Sciatic nerve (tissue), 2 donors: Measurements from ENCODE around the gene KIF6. TPM values are rescaled to one million over a fixed set of nuclear protein-coding genes. Genes with fewer than 3 reads are reported as not detected.
A peak's percentile ranks its signal among the peaks of the same experiment; 100 is the strongest.

Source experiments
- ATAC-seq: fragments of 200-7000 bp; cut with Tn5 transposase; one replicate; pipeline ENCODE4 v1.9.1; 2020; ENCODE audit warnings: mild to moderate bottlenecking, moderate library complexity
- DNase-seq: peaks from one replicate; pipeline ENCODE4 v3.0.0-alpha.2; 2020; ENCODE audit warnings: low spot score
- intact Hi-C: fragments of 100-400 bp; cut with DNase I; formaldehyde crosslinking; loops from one replicate; pipeline ENCODE4 v1.14.2; 2022
- total RNA-seq: library from RNA; stranded (reverse); fragmentation: NEBNext Ultra II Directional; extraction: Animal tissue kit (Norgen Biotek cat#: 25700); gene quantifications from one replicate; pipeline ENCODE4 v1.2.1, GENCODE V29; 2021
- donor health status: DM: no; HTN: no; CAD: no.
- donor health status: DM: no; HTN: no; CAD: no.

Gene KIF6
- total RNA-seq, 1 donor from 2014 or later = 0.53 TPM

DNA sequence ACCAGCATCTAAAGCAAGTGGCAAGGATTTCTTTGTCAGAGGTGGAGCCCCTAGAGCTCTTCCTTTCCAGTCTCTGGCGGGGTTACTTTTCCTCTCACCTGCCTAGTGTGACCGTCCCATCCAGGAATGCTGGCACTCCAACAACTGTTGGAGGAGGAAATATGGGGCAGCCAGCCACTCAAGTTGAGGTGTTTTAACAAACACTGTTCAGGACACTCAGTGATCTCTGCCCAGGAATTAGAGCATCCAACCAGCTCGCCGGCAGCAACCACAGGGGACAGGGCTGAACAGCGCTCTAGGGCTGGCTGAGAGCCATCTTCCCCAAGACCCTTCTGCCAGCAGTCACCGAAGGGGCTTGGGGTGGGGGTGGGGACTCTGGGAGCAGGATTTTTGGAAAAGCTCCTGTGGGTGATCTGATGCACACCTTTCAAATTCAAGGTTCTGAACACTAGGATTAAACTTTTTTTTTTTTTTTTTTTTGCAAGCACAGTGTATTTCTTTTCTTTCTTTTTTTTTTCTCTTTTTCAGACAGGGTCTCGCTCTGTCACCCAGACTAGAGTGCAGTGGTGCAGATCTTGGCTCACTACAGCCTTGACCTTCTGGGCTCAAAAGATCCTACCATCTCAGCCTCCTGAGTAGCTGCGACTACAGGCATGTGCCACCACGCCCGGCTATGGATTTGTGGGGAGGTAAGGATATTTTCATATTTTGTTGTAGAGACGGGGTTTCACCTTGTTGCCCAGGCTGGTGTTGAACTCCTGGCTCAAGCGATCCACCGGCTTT is 374.3 kb downstream of the KIF6 start:
- intact Hi-C loops = no loop called here
- ATAC-seq (no peak), DNase-seq (no peak)

GRCh38 chr6:39348740-39349139 is 376.5 kb downstream of the KIF6 start:
- ATAC-seq = no peak
- intact Hi-C loops = no loop called here
- no peak for DNase-seq

- ATAC-seq = peak; percentile 72
- intact Hi-C loops = no loop called here
- peak; percentile 86 for DNase-seq
These were observed 377.2 kb downstream of the KIF6 start for GRCh38 chr6:39347906-39348585.

DNA sequence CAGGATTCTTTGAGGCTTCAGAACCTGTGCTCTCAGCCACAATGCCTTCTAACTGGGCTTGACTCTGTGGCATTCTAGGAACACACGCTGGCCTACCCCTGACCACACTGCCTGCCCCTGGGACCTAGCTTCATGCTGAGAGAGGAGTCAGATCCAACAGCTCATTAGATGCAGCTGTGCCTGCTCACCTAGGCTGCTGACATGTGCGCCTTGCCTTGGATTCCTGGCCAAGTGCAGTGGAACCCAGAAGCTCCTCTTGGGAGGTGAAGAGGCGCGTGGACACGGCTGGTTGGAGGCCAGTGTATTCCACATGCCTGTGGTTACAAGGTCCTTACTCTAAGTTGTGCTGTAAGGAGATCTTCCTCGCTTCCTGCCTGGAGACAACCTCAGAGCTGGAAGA is 378.0 kb downstream of the KIF6 start:
- DNase-seq = no peak
- peak; percentile 25 for ATAC-seq
- intact Hi-C loops = no loop called here

DNA sequence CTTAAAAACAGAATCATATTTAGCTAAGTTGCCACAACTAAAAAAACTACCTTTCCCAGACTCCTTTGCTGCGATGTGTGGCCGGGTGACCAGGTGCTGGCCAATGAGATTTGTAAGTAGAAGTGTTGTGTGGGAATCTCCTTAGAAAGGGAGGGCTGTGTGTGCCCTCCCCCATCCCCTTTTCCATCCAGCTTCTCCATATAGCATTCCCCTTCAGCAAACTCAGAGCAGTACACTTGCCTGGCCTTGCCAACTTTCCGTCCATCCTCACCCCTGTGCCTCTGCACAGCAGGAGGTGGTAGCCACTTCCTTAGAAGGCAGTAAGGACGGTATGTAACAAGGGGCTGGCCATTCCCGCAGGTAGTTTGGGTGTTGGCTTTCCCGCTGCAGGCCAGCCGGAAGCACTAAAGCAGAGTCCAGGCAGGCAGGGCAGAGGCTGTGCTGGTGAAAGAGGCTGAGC is 380.4 kb downstream of the KIF6 start:
- intact Hi-C loops = no loop called here
- ATAC-seq (no peak), DNase-seq (no peak)

DNA sequence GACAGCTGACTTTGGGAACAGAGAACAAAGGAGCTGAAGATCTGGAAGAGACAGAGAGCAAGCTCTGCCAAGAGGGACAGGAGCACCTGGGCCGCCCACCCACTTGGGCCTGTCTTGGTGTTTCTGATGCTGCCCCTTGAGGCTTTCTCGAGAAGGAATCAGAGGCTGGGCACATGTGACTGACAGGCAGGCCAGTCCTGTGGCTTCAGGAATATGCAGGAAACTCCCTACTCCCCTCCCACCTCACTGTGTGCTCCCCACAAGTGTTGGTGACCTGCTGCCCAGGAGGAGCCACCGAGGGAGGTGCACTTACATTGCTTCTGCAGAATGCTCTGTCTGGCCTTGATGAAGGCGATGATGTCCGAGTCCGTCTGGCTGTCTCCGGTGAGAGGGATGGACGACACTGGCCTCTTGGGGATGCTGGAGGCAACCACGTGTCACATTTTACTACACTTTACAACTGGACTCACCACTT is 381.8 kb downstream of the KIF6 start:
- DNase-seq (no peak), ATAC-seq (no peak)
- intact Hi-C loops = no loop called here

GRCh38 chr6:39342692-39343395 is 382.4 kb downstream of the KIF6 start:
- intact Hi-C loops = no loop called here
- DNase-seq = no peak
- peak; percentile 65 for ATAC-seq

GRCh38 chr6:39341937-39342336 is 383.3 kb downstream of the KIF6 start:
- DNase-seq = no peak
- no peak for ATAC-seq
- intact Hi-C loops = no loop called here

DNA sequence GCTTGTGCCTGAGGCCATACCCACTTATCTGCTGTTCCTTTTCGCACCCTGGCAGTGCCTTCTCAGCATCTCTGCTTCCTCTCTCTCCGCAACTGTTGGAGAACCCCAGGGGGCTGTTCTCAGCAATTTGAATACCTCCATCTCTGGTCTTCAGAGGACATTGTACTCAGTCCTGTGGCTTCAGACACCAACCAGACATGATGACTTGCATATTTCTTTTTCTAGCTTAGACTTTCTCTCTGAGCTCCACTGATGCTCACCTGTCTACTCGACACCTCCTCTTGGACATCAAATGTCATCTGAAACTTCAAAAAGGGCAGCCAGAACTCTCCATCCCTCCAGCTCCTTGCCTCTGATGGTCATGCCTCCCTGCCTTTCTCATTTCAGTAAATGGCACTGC is 383.9 kb downstream of the KIF6 start:
- DNase-seq (no peak), ATAC-seq (no peak)
- intact Hi-C loops = no loop called here

DNA sequence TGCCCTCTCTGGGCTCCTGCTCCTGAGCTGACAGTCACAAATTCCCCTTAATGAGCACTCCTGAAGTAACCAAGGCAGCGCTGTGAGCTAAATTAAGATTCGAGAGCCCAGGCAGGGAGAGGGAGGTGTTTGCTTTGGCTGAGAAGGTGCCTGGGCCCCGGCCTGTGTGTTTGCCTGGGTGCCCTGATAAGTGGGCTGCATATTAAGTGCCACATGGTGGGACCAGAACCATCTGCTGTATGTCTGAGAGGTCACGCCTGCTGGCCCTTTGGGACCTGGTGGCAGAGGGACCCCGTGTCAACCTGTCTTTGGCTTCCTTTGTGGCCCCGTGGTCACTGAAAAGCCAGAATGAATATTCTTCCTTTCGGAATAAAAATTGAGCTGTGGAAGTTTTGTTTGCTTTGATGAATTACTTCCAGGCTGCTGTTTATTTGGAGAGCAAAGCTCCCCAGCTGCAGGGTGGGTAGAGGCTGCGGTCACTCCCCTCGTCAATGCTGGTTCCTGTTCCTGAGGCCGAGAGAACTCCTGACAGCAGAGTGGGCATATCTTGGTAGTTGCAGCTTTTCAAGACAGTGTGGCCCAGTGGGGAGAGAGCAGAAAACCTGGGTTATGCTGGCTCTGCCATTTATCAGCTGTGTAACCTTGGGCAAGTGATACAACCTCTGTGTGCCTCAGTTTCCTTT is 385.2 kb downstream of the KIF6 start:
- intact Hi-C loops = no loop called here
- ATAC-seq (peak; percentile 64), DNase-seq (no peak)

DNA sequence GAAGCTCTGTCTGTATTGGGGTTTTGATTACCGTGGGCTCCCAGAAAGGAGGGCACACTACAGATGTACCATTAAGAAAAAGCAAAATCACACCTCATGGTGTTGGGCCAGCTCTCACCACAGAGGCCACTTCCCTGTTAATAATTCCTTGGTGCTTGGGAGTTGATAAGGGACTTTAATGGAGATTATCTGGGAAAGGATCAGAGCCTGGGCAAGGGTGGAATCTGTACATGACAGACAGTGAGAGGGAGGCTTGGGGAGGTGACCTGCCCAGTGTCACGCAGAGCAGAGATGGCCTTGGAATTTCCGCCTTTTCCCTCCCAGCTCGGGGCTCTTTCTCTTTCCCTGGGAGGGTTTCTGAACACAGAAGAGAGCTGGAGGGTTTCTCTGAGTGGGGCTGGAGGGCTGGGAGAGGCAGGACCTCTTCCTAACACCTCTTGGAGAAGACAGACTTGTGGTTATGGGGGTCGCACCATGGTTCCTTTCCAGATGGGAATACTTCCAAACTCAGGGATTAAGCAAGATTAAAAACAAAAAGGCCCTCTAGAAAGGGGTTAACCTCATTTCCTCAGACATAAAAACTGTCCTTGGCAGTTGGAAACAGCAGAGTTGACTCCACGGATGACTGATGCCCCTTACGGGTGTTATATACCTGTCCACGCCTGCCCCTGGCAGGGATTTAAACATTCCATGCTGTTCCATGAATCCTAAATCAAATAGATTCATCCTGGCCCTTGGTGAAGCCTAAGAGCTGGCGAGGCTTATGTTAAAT is 385.9 kb downstream of the KIF6 start:
- DNase-seq (no peak), ATAC-seq (no peak)
- intact Hi-C loops = no loop called here

DNA sequence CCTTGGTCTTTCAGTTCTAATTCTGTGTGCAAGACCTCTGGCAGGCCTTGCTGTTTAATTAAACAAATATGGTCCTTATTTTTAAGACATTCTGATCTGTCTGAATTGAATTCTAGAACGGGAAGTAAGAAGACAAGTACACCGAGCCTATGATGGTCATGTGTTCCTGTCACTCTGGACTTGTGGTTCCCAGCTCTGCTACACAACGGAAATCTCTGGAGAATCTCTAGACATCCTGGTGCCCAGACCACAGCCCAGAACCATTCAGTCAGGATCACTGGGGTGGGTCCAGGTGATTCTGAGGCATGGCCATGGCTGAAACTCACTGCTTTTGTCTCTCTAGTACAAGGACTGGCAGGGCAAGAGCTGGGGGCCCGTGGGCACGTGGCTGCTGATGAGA is 386.8 kb downstream of the KIF6 start:
- intact Hi-C loops = no loop called here
- no peak for DNase-seq
- ATAC-seq = no peak

DNA sequence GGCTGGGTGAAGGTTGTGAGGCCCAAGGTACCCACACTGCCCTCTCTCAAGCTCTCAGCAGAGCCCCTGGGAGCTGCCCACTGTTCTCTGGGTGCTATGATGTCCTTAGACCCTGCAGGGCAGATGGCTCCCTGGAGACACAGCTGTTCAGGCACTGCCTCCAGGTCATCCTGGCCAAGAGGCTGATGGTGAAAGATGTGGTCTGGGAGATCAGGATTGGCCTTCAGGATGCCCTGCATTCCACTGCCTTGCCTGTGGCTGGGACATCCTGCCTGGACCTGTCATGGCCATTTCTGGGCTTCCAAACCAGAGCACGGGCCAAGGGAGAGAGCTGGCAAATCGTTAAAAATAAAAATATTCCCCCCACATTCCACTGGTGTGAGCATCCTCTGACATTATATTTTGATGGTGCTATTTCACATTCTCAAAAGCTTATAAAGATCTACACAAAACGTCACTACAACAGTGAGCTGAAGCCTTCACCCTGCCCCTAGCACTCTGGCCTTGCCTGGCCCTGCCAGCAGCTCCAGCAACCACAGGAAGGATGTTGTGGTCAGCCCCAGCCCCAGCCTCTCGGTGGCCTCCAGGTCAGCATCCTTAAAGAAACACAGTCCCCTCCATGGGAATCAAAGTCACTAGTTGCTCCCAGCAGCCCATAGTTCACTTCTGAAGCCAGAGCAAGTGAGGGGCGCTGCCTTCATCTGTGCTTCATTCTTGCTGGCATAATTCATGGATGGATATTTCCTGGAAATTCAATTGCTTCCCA is 389.2 kb downstream of the KIF6 start:
- DNase-seq = no peak
- intact Hi-C loops = no loop called here
- ATAC-seq = peak; percentile 30

DNA sequence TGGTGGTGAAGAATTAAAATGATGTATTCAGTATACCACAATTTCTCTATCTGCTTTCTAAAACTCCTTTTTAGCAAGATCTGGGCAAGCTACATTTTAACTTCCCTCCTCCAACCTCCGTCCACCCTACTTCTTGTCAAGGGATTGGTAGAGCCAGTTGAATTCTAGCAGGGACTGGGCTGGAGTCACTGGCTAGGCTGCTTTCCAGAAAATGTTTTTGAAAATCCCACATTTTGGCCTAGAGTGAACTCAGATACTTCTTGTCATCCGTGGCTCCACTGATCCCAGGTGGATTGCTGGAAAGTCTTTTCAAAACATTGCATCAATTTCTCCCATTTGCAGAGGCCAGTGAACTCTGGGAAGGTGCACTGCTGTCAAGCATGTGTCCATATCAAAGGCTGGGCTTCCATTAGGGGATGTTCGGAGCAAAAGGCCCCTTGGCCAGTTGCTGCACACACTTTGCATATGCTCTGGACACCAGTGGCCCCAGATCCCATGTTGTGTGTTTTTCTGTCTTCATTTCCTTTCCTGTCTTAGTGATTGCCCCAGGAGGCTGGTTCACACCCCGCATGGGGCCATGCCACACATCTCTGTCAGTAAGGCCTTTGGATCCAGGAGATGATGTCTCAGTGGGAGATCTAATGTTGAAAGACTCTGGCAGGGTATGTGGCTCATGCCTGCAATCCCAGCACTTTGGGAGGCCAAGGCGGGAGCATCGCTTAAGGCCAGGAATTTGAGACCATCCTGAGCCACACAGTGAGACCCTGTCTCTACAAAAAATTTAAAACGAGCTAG is 391.4 kb downstream of the KIF6 start:
- DNase-seq (no peak), ATAC-seq (peak; percentile 87)
- intact Hi-C loops = no loop called here

DNA sequence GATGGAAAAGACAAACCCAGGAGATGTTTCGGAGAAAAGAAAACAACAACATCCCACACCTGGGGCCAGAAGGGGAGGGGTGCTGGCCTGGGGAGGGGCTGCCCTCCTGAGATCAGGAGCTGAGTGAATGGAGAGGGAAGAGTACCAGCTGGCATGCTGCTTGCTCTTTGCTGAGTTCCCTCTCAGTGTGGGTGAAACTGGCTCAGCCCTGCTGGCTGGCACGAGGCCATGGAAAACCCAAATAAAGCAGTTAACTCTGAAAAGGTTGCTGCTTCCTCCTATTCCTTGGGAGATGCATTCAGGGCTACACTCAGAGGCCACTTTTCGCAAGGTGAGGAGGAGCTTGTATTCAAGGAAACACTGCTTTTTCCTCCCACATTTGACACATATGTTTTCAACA is 394.7 kb downstream of the KIF6 start:
- intact Hi-C loops = no loop called here
- no peak for DNase-seq
- ATAC-seq = no peak

GRCh38 chr6:39330057-39330456 is 395.2 kb downstream of the KIF6 start:
- ATAC-seq (peak; percentile 57), DNase-seq (no peak)
- intact Hi-C loops = no loop called here

- no peak for ATAC-seq
- no peak for DNase-seq
- intact Hi-C loops = no loop called here
These were observed 397.1 kb downstream of the KIF6 start for GRCh38 chr6:39328066-39328465.
